Cortex of kidney (tissue), 1 donor: ENCODE data around the gene FN1.
A peak's percentile ranks its signal among the peaks of the same experiment; 100 is the strongest.
"Not testable (repeated sequence)": the region's sequence is repeated elsewhere in the genome, so short reads cannot be mapped to it uniquely, and the experiment has no call there.

ENCODE experiments used
- DNase-seq: peaks from one replicate; lab custom pipeline; 2025; lab: John Stamatoyannopoulos, UW

Gene FN1

DNA sequence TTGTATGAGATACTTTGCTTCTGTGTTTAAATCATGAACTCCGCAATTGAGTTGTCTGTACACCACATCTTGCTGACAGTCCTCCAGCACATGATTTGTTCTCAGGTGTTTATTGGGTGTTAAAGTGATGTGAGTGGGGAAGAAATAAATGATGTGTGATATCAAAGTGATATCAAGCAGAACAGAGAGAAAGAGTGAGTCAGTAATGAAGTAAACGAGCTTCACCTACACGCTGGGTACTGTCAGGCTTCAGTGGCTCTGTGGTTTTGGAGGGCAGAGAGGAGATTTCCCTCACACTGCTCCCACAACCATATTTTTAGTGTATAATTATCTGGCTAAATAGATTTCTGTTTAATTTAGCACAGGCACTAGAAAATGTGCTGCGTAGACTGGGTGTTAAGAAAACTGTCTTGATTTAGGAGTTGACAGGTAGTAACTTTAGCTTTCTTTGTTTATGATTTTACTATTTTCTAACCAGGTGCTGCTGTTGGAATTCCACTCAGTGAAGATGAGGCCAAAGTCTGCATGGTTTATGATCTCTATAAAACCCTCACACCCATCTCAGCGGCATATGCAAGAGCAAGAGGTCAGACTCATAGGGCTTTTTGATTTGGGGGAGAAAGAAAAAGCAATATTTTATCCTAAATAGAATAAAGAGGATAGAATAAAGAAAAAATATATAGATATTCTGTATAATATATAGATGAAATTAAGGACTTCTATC, 102.8 kb downstream of the FN1 start:
- DNase-seq = no peak

DNA sequence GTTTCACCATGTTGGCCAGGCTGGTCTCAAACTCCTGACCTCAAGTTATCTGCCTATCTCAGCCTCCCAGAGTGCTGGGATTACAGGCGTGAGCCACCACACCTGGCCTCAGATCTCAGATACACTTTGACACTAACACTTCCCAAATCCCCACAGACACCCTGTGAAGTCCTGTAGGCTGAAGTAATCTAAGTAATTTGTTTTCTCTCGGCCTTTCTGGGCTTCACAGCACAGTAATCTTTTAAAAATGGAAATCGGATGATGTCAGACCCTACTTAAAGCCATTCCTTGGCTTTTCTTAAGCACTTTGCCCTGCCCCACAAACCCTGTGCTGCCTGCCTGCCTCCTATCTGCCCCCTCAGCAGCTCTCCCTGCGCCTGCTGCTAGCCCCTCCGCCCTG, 107.8 kb downstream of the FN1 start:
- DNase-seq = no peak

DNA sequence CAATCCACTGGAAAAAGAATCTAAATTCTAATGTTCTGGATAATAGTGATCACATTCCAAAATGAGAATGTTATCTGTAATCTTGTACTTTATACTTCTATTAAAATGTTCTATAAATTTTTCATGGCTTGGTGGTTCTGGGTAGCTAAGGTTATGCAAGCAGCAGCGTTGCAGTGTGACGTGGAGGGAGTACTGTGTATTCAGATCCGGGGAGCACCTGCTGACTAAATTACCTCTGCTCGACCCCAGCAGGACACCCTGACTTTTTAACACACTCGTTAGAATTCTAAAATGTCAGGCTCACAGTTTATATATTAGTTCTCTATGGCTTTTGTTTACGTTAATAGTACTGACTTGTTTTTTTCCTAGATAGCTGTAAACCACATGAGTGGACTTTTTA, 111.1 kb downstream of the FN1 start:
- no peak for DNase-seq

DNA sequence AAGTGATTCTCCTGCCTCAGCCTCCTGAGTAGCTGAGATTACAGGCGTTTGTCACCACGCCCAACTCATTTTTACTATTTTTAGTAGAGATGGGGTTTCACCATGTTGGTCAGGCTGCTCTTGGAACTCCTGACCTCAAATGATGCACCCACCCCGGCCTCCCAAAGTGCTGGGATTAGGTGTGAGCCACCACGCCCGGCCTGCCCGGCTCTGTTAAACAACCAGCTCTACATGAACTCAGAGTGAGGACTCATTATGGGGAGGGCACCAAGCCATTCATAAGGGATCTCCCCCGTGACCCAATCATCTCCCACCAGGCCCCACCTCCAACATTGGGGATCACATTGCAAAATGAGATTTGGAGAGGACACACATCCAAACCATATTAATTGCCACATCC, 115.2 kb downstream of the FN1 start:
- DNase-seq = no peak

DNA sequence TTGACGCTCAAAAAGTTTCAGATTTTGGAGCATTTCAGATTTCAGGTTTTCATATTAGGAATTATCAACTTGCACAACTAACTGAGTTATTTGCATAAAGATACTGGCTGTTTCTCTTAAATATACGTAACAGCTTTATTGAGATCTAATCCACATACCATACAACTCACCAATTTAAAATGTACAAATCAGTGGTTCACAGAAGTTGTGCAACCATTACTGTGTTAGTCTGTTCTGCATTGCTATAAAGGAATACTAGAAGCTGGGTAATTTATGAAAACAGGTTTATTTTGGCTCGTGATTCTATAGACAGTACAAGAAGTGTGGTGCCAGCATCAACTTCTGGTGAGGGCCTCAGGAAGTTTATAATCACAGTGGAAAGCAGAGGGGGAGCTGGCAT, 115.8 kb downstream of the FN1 start:
- DNase-seq = no peak

DNA sequence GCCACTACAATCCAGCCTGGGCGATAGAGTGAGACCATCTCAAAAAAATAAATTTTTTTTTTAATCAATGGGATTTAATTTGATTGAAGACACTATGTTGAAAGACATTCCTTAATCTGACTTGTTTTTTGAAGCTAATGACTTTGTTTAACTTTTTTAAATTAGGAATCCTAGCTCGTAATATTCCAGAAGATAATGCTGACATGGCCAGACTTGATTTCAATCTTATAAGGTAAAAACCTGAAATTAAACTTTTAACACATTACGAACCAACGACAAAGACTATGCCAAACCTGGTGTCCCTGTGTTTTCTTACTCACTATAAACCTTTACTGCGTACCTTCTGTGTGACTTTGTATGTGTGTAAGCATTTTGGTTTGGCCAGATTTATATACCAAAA, 116.4 kb downstream of the FN1 start:
- DNase-seq = no peak

DNA sequence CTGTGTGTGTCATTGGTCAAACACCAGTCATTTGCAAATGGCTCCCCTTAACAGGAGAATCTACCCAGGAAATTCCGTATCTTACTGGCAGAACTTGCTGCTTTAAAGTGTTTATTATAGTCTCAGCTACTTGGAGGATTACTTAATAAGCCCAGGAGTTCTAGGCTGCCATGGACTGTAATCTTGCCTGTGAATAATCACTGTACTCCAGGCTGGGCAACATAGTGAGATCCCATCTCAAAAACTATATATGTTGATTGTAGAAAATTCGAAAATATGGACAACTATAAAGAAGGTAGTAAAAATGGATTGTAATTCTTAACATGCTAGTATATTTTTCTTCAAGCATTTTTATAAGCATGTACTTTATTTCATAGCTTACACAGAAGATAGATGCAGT, 119.5 kb downstream of the FN1 start:
- DNase-seq = no peak

DNA sequence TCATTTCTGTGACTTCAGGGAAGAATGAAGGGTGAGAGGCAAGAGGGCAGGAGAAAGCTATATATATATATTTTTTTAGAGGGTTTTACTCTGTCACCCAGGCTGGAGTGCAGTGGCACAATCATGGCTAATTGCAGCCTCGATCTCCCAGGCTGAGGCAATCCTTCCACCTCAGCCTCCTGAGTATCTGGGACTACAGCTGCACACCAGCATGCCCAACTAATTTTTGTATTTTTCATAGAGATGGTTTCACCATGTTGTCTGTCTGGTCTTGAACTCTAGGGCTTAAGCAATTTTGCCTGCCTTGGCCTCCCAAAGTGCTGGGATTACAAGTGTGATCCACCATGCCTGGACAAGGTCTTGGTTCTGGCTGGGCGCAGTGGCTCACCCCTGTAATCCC, 120.6 kb downstream of the FN1 start:
- DNase-seq = no peak

DNA sequence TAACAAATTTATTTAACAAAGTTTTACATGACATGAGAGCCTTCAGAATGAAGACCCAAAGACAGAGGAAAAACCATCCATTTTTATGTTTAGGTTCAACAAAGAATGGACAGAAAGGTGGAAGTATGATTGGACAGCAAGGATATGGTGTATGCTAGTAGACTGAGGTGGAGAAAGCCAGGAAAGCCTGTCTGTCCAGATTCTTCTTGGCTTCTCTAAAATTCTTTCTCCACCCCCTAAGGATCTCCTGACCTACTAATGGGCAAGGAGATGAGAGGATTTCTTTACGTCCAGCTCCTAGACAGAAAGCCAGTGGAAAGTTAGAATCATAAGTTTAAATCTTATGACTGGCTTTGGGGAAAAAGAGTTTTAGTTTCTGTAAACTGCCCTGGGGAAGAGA, 121.0 kb downstream of the FN1 start:
- DNase-seq = no peak

DNA sequence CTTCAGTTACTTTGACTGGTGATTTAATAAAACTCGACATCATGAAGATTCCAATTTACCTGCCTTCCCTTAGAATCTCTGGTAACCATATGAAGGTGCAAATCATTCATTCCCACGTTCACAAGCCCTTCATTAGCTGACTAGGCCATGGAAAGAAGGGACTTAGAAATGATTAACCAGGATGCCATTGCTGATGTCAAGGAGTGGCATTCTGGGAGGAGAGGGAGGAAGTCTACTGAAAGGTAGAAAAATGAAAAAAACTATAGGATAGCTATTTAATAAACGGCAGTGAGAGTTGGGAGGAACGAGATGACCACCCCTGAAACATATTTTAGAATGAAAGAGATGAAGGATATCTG, 122.6 kb downstream of the FN1 start:
- DNase-seq = no peak

DNA sequence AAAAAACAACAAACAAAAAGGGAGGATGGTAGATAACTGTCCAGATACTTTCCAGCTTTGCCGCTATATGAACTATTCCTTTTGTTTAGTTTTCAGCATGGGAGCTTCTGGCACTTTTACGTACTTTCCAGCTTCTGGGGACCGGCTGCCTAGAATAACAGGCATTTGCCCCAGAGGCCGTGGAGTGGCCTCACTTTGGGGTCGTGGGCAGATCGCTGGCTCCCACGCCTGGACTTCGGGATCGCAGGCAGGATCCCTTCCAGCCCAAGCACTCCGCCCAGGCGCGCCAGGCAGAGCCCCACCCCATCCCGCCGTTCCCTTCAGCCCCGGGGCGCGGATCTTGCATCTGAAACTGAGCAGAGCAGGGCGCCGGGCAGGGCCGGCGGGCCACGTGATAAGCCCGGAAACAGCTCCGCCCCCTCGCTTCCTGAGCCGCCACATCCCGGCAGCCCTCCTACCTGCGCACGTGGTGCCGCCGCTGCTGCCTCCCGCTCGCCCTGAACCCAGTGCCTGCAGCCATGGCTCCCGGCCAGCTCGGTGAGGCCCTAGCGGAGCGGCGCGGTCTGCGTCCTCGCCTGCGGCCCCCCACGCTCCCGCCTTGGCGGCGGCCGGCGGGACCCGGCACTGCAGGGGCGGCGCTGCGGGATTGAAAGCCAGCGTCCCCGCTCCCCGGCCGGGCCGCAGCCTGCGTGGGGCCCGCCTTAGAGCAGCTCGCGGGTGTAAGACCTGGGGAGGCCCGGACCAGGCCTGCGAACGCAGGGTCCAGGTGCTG, 124.1 kb downstream of the FN1 start, which contains the start of gene ATIC:
TSS of gene ATIC (plus strand) at position 435 of the 772 bp plus-strand sequence. CDS start at position 519, 84 bp downstream.
- peak; percentile 26 for DNase-seq

DNA sequence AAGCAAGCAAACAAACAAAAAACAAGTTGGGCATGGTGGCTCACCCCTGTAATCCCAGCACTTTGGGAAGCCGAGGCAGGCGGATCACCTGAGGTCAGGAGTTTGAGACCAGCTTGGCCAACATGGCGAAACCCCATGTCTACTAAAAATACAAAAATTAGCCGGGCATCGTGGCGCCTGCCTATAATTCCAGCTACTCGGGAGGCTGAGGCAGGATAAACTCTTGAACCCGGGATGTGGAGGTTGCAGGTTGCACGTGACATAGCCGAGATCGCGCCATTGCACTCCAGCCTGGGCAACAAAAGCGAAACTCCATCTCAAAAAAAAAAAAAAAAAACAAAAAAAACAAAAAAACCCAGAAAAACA, 124.6 kb downstream of the FN1 start:
- not testable (repeated sequence) for DNase-seq
